Natural killer cell (primary cell): ENCODE data around the gene NRXN3. TPM values are rescaled to one million over a fixed set of nuclear protein-coding genes. Genes with fewer than 3 reads are reported as not detected.

Experiments used
- ATAC-seq, 3 donors: fragments of 150-1000 bp in 2 of 3; fragments of 200-7000 bp in 1 of 3; cut with Tn5 transposase; 1 replicate in 1 of 3; 2 replicates in 2 of 3; pipeline ENCODE4 v1.10.0; 2021; ENCODE audit warnings: mild to moderate bottlenecking in 2 of 3, moderate library complexity in 2 of 3
- DNase-seq, 2 donors: peaks; one replicate each; pipeline versions ENCODE4 v3.0.0 to v3.0.0-alpha.2; 2013 to 2021; ENCODE audit warnings: mixed read lengths in 1 of 2
- H3K27ac ChIP-seq: one replicate; pipeline ENCODE4 v1.5.1; 2013; ENCODE audit warnings: mild to moderate bottlenecking, low read length
- H3K27me3 ChIP-seq: one replicate; pipeline ENCODE4 v1.6.1; 2013; ENCODE audit warnings: low read length; ENCODE audit not compliant: control insufficient read depth, insufficient read depth
- H3K36me3 ChIP-seq: one replicate; pipeline ENCODE4 v1.6.1; 2013; ENCODE audit warnings: low read length; ENCODE audit not compliant: control insufficient read depth, insufficient read depth
- H3K4me1 ChIP-seq: one replicate; pipeline ENCODE4 v1.6.1; 2013; ENCODE audit warnings: low read length; ENCODE audit not compliant: control insufficient read depth, insufficient read depth
- H3K4me3 ChIP-seq: one replicate; pipeline ENCODE4 v1.5.1; 2013; ENCODE audit warnings: low read length
- H3K9me3 ChIP-seq: one replicate; pipeline ENCODE4 v1.6.1; 2013; ENCODE audit warnings: low read length; ENCODE audit not compliant: control insufficient read depth, insufficient read depth
- H3K27ac Mint-ChIP-seq, 2 donors: one replicate each; pipeline ENCODE4 v1.8.0; 2022; ENCODE audit warnings: mild to moderate bottlenecking in 2 of 2, mixed read lengths in 2 of 2, moderate library complexity in 1 of 2
- H3K27me3 Mint-ChIP-seq, 2 donors: one replicate each; pipeline ENCODE4 v1.8.0; 2022; ENCODE audit warnings: low read depth in 2 of 2, mixed read lengths in 2 of 2
- H3K36me3 Mint-ChIP-seq: one replicate; pipeline ENCODE4 v1.8.0; 2022; ENCODE audit warnings: mixed read lengths
- H3K4me1 Mint-ChIP-seq, 2 donors: one replicate each; pipeline ENCODE4 v1.8.0; 2022; ENCODE audit warnings: mixed read lengths in 2 of 2
- H3K4me3 Mint-ChIP-seq: one replicate; pipeline ENCODE4 v1.8.0; 2022; ENCODE audit warnings: mild to moderate bottlenecking, moderate library complexity, mixed read lengths
- H3K9me3 Mint-ChIP-seq, 2 donors: one replicate each; pipeline ENCODE4 v1.8.0; 2022; ENCODE audit warnings: mixed read lengths in 2 of 2
- CTCF ChIP-seq: fragments of 200-600 bp; IDR thresholded peaks from one replicate; pipeline ENCODE4 v1.8.0; 2022; ENCODE audit warnings: antibody characterized with exemption
- WGBS: methylation state at CpG from one replicate; pipeline ENCODE4 v1.1.7; 2013; ENCODE audit warnings: missing lambda C conversion rate; ENCODE audit not compliant: insufficient coverage; 5-methylcytosine and 5-hydroxymethylcytosine counted together
- intact Hi-C: fragments of 100-400 bp; cut with micrococcal nuclease; formaldehyde crosslinking; loops from one replicate; pipeline ENCODE4 v1.14.2; 2022
- total RNA-seq, 4 donors: library from RNA; stranded (reverse); fragments of 120-200 nt in 1 of 4; gene quantifications; one replicate each; pipeline versions ENCODE4 v1.2.3 to v1.2.4, GENCODE V29; 2013 to 2022

The NRXN3 gene
- total RNA-seq, 3 donors from 2014 or later (not counting 1 experiment from before 2014, with no cell fraction given) = not detected

- H3K36me3 Mint-ChIP-seq = no peaks in the 10 kb centered on the region
- H3K27ac ChIP-seq = no peak overlapping the region
- DNase-seq = no peak
- intact Hi-C loops = no loop called here
- 100% methylated on average over 3 of the region's 4 CpGs for whole genome bisulfite sequencing
- H3K4me1 ChIP-seq = no peaks in the 10 kb centered on the region
- H3K27ac Mint-ChIP-seq = no peak overlapping the region
- H3K4me3 ChIP-seq = no peak overlapping the region
- no peak for TF ChIP-seq CTCF
- ATAC-seq = no peak
- H3K4me1 Mint-ChIP-seq = no peaks in the 10 kb centered on the region
- no peak overlapping the region for H3K4me3 Mint-ChIP-seq
- H3K36me3 ChIP-seq = no peaks in the 10 kb centered on the region
- H3K27me3 Mint-ChIP-seq = no peaks in the 10 kb centered on the region
- H3K9me3 Mint-ChIP-seq = peaks cover 0 to 6% of the 10 kb centered on the region in 2 donors
- no peaks in the 10 kb centered on the region for H3K9me3 ChIP-seq
- H3K27me3 ChIP-seq = no peaks in the 10 kb centered on the region
Measured at GRCh38 chr14:79597566-79597965, 1427.4 kb downstream of the NRXN3 start.

- Histone ChIP-seq H3K27me3 (no peaks in the 10 kb centered on the region), H3K27ac (no peak overlapping the region), H3K36me3 (no peaks in the 10 kb centered on the region), H3K9me3 (no peaks in the 10 kb centered on the region), H3K4me3 (no peak overlapping the region), H3K4me1 (no peaks in the 10 kb centered on the region)
- Mint-ChIP-seq H3K36me3 (no peaks in the 10 kb centered on the region), H3K27ac (no peak overlapping the region), H3K27me3 (no peaks in the 10 kb centered on the region), H3K4me1 (no peaks in the 10 kb centered on the region), H3K9me3 (peaks cover 0 to 6% of the 10 kb centered on the region in 2 donors), H3K4me3 (no peak overlapping the region)
- DNase-seq (no peak), ATAC-seq (no peak)
- TF ChIP-seq CTCF = no peak
- WGBS = 73% methylated on average over 1 of the region's 2 CpGs
- intact Hi-C loops = no loop called here
Measured at GRCh38 chr14:79598339-79598738, 1428.2 kb downstream of the NRXN3 start.

GRCh38 chr14:79599239-79599638 lies 1429.1 kb downstream of the NRXN3 start:
- H3K36me3 Mint-ChIP-seq = no peaks in the 10 kb centered on the region
- no peaks in the 10 kb centered on the region for H3K4me1 Mint-ChIP-seq
- ATAC-seq (no peak), DNase-seq (no peak)
- H3K9me3 ChIP-seq = no peaks in the 10 kb centered on the region
- intact Hi-C loops = no loop called here
- no peak overlapping the region for H3K27ac Mint-ChIP-seq
- TF ChIP-seq CTCF = no peak
- no peak overlapping the region for H3K4me3 ChIP-seq
- H3K27me3 ChIP-seq = no peaks in the 10 kb centered on the region
- H3K27me3 Mint-ChIP-seq = no peaks in the 10 kb centered on the region
- no peaks in the 10 kb centered on the region for H3K4me1 ChIP-seq
- H3K36me3 ChIP-seq = no peaks in the 10 kb centered on the region
- H3K9me3 Mint-ChIP-seq = peaks cover 0 to 6% of the 10 kb centered on the region in 2 donors
- no peak overlapping the region for H3K27ac ChIP-seq
- H3K4me3 Mint-ChIP-seq = no peak overlapping the region

- H3K9me3 Mint-ChIP-seq = peaks cover 0 to 6% of the 10 kb centered on the region in 2 donors
- no peaks in the 10 kb centered on the region for H3K4me1 ChIP-seq
- no peaks in the 10 kb centered on the region for H3K4me1 Mint-ChIP-seq
- H3K27ac ChIP-seq = no peak overlapping the region
- no peak overlapping the region for H3K4me3 ChIP-seq
- H3K36me3 ChIP-seq = no peaks in the 10 kb centered on the region
- WGBS = 92% methylated on average over 3 of the region's 3 CpGs
- H3K27me3 ChIP-seq = no peaks in the 10 kb centered on the region
- no peak overlapping the region for H3K27ac Mint-ChIP-seq
- ATAC-seq (no peak), DNase-seq (no peak)
- no peak for TF ChIP-seq CTCF
- H3K9me3 ChIP-seq = no peaks in the 10 kb centered on the region
- intact Hi-C loops = no loop called here
- no peaks in the 10 kb centered on the region for H3K36me3 Mint-ChIP-seq
- H3K27me3 Mint-ChIP-seq = no peaks in the 10 kb centered on the region
- no peak overlapping the region for H3K4me3 Mint-ChIP-seq
Measured at GRCh38 chr14:79600406-79600805, 1430.2 kb downstream of the NRXN3 start.
